Esophagus squamous epithelium (tissue), 4 donors: ENCODE measurements around the gene CNTNAP2.

Experiments used
- POLR2A ChIP-seq, 4 donors: fragments of 450-650 bp; IDR thresholded peaks; one replicate each; pipeline ENCODE4 v1.6.1; 2017; ENCODE audit warnings: antibody characterized with exemption in 4 of 4, mild to moderate bottlenecking in 4 of 4, moderate library complexity in 3 of 4
- TF ChIP-seq, protein P1 (sequence below), 6 experiments: fragments of 450-650 bp in 4 of 6; fragments of 200-600 bp in 2 of 6; sonication (generic) in 2 of 6; IDR thresholded peaks; one replicate each; pipeline ENCODE4 v1.5.1; 2016 to 2019; ENCODE audit warnings: antibody characterized with exemption in 6 of 6, mild to moderate bottlenecking in 4 of 6, moderate library complexity in 4 of 6

DNA sequence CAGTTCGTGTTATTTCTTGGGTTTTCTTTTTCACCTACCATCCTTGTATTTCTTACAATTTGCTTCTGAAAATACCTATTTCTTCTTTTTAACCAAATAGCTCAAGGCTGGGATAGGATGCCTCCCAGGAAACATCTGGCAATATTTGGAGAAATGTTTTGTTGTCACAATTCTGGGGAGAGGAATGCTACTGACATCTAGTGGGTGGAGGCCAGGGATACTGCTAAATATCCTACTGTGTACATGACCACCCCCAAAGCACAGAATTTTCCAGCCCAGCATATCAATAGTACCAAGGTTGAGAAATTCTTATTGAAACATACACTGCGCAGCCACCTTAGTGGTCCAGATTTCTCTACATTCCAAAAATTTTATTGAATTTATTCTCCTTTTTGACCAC, 55.5 kb downstream of the CNTNAP2 start:
- TF ChIP-seq, protein P1, sequence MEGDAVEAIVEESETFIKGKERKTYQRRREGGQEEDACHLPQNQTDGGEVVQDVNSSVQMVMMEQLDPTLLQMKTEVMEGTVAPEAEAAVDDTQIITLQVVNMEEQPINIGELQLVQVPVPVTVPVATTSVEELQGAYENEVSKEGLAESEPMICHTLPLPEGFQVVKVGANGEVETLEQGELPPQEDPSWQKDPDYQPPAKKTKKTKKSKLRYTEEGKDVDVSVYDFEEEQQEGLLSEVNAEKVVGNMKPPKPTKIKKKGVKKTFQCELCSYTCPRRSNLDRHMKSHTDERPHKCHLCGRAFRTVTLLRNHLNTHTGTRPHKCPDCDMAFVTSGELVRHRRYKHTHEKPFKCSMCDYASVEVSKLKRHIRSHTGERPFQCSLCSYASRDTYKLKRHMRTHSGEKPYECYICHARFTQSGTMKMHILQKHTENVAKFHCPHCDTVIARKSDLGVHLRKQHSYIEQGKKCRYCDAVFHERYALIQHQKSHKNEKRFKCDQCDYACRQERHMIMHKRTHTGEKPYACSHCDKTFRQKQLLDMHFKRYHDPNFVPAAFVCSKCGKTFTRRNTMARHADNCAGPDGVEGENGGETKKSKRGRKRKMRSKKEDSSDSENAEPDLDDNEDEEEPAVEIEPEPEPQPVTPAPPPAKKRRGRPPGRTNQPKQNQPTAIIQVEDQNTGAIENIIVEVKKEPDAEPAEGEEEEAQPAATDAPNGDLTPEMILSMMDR (IDR thresholded peaks at IDR 0.05), result no peak
- no peak for TF ChIP-seq POLR2A (IDR thresholded peaks at IDR 0.05)
